Measurements from ENCODE around the gene ZIK1. TPM values are rescaled to one million over a fixed set of nuclear protein-coding genes. Genes with fewer than 3 reads are reported as not detected.

The ZIK1 gene
- total and polyA plus RNA-seq, 9 of the 15 experiments (the other 6 are each of a cell fraction or from before 2014, with no cell fraction given) = 0.03 to 0.42 (median 0.15) TPM; not detected in 1

GRCh38 chr19:57559404-57560025 lies 24.4 kb upstream of the ZIK1 start, which contains the start of gene ZNF550 (continued):
- TF ChIP-seq ZBTB11 (CRISPR knock-in tag; IDR thresholded peaks at IDR 0.05) = no peak
- no peak for TF ChIP-seq MECOM (CRISPR knock-in tag; IDR thresholded peaks at IDR 0.05)
- no peak for TF ChIP-seq CTBP1 (IDR thresholded peaks at IDR 0.05; ENCODE audit: borderline replicate concordance)
- no peak for TF ChIP-seq KDM2B (CRISPR knock-in tag; IDR thresholded peaks at IDR 0.05)
- no peak for TF ChIP-seq MLX (CRISPR knock-in tag; conservative IDR thresholded peaks at IDR 0.05)
- TF ChIP-seq MAX (CRISPR knock-in tag; IDR thresholded peaks at IDR 0.05) = no peak
- no peak for TF ChIP-seq DDX20 (tag; IDR thresholded peaks at IDR 0.05; ENCODE audit: low read depth)
- no peak for TF ChIP-seq RBM17 (IDR thresholded peaks at IDR 0.05; ENCODE audit: borderline replicate concordance, low read depth, low read length)
- no peak for TF ChIP-seq ZNF263 (CRISPR knock-in tag; IDR thresholded peaks at IDR 0.05; ENCODE audit: borderline replicate concordance)
- TF ChIP-seq YY1 (IDR thresholded peaks at IDR 0.05; ENCODE audit: borderline replicate concordance in 1 of 3, control insufficient read depth in 1 of 3, extremely low read depth in 1 of 3, insufficient read depth in 3 of 3, insufficient read length in 1 of 3, insufficient replicate concordance in 2 of 3, low read depth in 1 of 3, low read length in 2 of 3) = no peak
- TF ChIP-seq CREB5 (CRISPR knock-in tag; IDR thresholded peaks at IDR 0.05) = no peak
- TF ChIP-seq ZNF696 (CRISPR knock-in tag; conservative IDR thresholded peaks at IDR 0.05) = no peak
- no peak for TF ChIP-seq BRF1 (IDR thresholded peaks at IDR 0.05; ENCODE audit: borderline replicate concordance, extremely low read depth, insufficient read length)
- no peak for TF ChIP-seq POU5F1 (IDR thresholded peaks at IDR 0.05; ENCODE audit: borderline replicate concordance, low read depth, low read length, partially characterized antibody)
- TF ChIP-seq NR3C1 (CRISPR knock-in tag; IDR thresholded peaks at IDR 0.05) = no peak
- TF ChIP-seq TFAM (CRISPR knock-in tag; conservative IDR thresholded peaks at IDR 0.05) = no peak
- TF ChIP-seq MTA2 (IDR thresholded peaks at IDR 0.05; ENCODE audit: low read depth) = no peak
- peak; percentile 34 to 49; a peak in 2 of 4 replicates for TF ChIP-seq NRF1 (conservative IDR thresholded peaks at IDR 0.05 in 1 of 2, IDR thresholded peaks at IDR 0.05 in 1 of 2)
- TF ChIP-seq NR2C1 (IDR thresholded peaks at IDR 0.05) = no peak
- peak; percentile 48; the same call in 1 of the 2 replicates for TF ChIP-seq NR2C1 (tag; IDR thresholded peaks at IDR 0.05)
- no peak for TF ChIP-seq CBX3 (IDR thresholded peaks at IDR 0.05; ENCODE audit: borderline replicate concordance in 1 of 2, low read length in 2 of 2)
- no peak for TF ChIP-seq TCF3 (CRISPR knock-in tag; IDR thresholded peaks at IDR 0.05)

Data from K562 (cell line).